Measurements from ENCODE around the gene CSK. TPM values are rescaled to one million over a fixed set of nuclear protein-coding genes. Genes with fewer than 3 reads are reported as not detected.

Gene CSK
- total and polyA plus RNA-seq, 3 donors from 2014 or later, result 41.5 to 45.6 (median 43.1) TPM

GRCh38 chr15:74795966-74796625 lies 14.2 kb downstream of the CSK start:
- H3K4me3 ChIP-seq, result no peak overlapping the region
- H3K36me3 ChIP-seq (ENCODE audit: low read depth, missing control alignments), result no peaks in the 10 kb centered on the region
- TF ChIP-seq CTCF (IDR thresholded peaks at IDR 0.05), result no peak
- TF ChIP-seq POLR2A (IDR thresholded peaks at IDR 0.05), result no peak
- whole genome bisulfite sequencing, 2 donors, result 89 to 92% methylated on average over 14 of the region's 14 CpGs
- no peaks in the 10 kb centered on the region for H3K9me3 ChIP-seq
- no peak for DNase-seq
- H3K4me1 ChIP-seq, result no peaks in the 10 kb centered on the region
- intact Hi-C loops (cut with DNase I; ENCODE audit: low total_unique reads), result no loop called here
- no peak overlapping the region for H3K27ac ChIP-seq
- no peaks in the 10 kb centered on the region for H3K27me3 ChIP-seq

- no peaks in the 10 kb centered on the region for H3K4me1 ChIP-seq
- intact Hi-C loops (cut with DNase I; ENCODE audit: low total_unique reads), result no loop called here
- TF ChIP-seq POLR2A (IDR thresholded peaks at IDR 0.05) (no peak), CTCF (IDR thresholded peaks at IDR 0.05) (no peak)
These were observed 16.7 kb downstream of the CSK start for GRCh38 chr15:74798388-74799254.

GRCh38 chr15:74799255-74799855 lies 17.5 kb downstream of the CSK start:
- H3K36me3 ChIP-seq (ENCODE audit: low read depth, missing control alignments), result no peaks in the 10 kb centered on the region

More at GRCh38 chr15:74798388-74799254, 16.7 kb downstream of the CSK start:
- no peak overlapping the region for H3K27ac ChIP-seq
- no peaks in the 10 kb centered on the region for H3K27me3 ChIP-seq
- H3K4me3 ChIP-seq, result no peak overlapping the region
- no peaks in the 10 kb centered on the region for H3K9me3 ChIP-seq
- H3K36me3 ChIP-seq (ENCODE audit: low read depth, missing control alignments), result no peaks in the 10 kb centered on the region
- WGBS, 2 donors, result 71 to 88% methylated on average over 15 to 25 of the region's 25 CpGs
- no peak for DNase-seq

GRCh38 chr15:74799856-74800558 lies 18.1 kb downstream of the CSK start:
- peak; percentile 87 to 88 (median 88) for TF ChIP-seq CTCF (IDR thresholded peaks at IDR 0.05)
- no peak for TF ChIP-seq POLR2A (IDR thresholded peaks at IDR 0.05)
- Histone ChIP-seq H3K4me1 (no peaks in the 10 kb centered on the region), H3K36me3 (ENCODE audit: low read depth, missing control alignments) (no peaks in the 10 kb centered on the region), H3K27me3 (no peaks in the 10 kb centered on the region), H3K4me3 (no peak overlapping the region), H3K27ac (no peak overlapping the region), H3K9me3 (no peaks in the 10 kb centered on the region)
- intact Hi-C loops (cut with DNase I; ENCODE audit: low total_unique reads), result no loop called here
- WGBS, 2 donors, result 74 to 75% methylated on average over 12 to 18 of the region's 18 CpGs
- DNase-seq, result peak; percentile 67

More at GRCh38 chr15:74799255-74799855, 17.5 kb downstream of the CSK start:
- intact Hi-C loops (cut with DNase I; ENCODE audit: low total_unique reads), result no loop called here
- no peak overlapping the region for H3K4me3 ChIP-seq
- no peak overlapping the region for H3K27ac ChIP-seq
- 89 to 95% methylated on average over 13 to 15 of the region's 16 CpGs for WGBS, 2 donors
- no peak for DNase-seq
- H3K4me1 ChIP-seq, result no peaks in the 10 kb centered on the region
- TF ChIP-seq CTCF (IDR thresholded peaks at IDR 0.05) (no peak), POLR2A (IDR thresholded peaks at IDR 0.05) (no peak)
- no peaks in the 10 kb centered on the region for H3K27me3 ChIP-seq
- H3K9me3 ChIP-seq, result no peaks in the 10 kb centered on the region
